Keratinocyte (primary cell): ENCODE data around the gene KLK7. TPM values are rescaled to one million over a fixed set of nuclear protein-coding genes. Genes with fewer than 3 reads are reported as not detected.

Experiments used
- DNase-seq: peaks from one replicate; pipeline ENCODE4 v3.0.0-alpha.2; 2011; ENCODE audit warnings: low read depth, missing footprints, low spot score
- FAIRE-seq: peaks from 2 replicates; lab custom pipeline; 2011; peaks lifted over from hg19 to GRCh38; lab: Jason Lieb, UNC
- H2AFZ ChIP-seq: 2 replicates; pipeline ENCODE4 v1.6.0; 2012; ENCODE audit warnings: low read length, control low read depth, inconsistent platforms; ENCODE audit not compliant: control insufficient read depth
- H3K27ac ChIP-seq: 2 replicates; pipeline ENCODE4 v1.5.1; 2011; ENCODE audit warnings: low read length; ENCODE audit not compliant: control insufficient read depth, insufficient read depth
- H3K27me3 ChIP-seq: 3 replicates; pipeline ENCODE4 v1.6.0; 2011; ENCODE audit warnings: low read length; ENCODE audit not compliant: control insufficient read depth, insufficient read depth; ENCODE audit errors: extremely low read depth
- H3K36me3 ChIP-seq, 2 experiments: 2 replicates in 1 of 2; 3 replicates in 1 of 2; pipeline ENCODE4 v1.5.1; 2011; ENCODE audit warnings: low read length in 2 of 2, mild to moderate bottlenecking in 1 of 2; ENCODE audit not compliant: control insufficient read depth in 2 of 2, insufficient read depth in 2 of 2; ENCODE audit errors: extremely low read depth in 1 of 2
- H3K4me1 ChIP-seq: 3 replicates; pipeline ENCODE4 v1.5.1; 2011; ENCODE audit warnings: low read length; ENCODE audit not compliant: control insufficient read depth, insufficient read depth; ENCODE audit errors: extremely low read depth
- H3K4me2 ChIP-seq: 3 replicates; pipeline ENCODE4 v1.6.0; 2011; ENCODE audit warnings: low read depth, low read length; ENCODE audit not compliant: control insufficient read depth, insufficient read depth; ENCODE audit errors: extremely low read depth
- H3K4me3 ChIP-seq, 3 experiments: fragments of 200-600 bp in 1 of 3; sonication (generic) in 1 of 3; 2 replicates in 2 of 3; 3 replicates in 1 of 3; pipeline ENCODE4 v1.5.1; 2011 to 2016; ENCODE audit warnings: low read length in 3 of 3, mild to moderate bottlenecking in 3 of 3, control low read depth in 2 of 3, inconsistent platforms in 1 of 3, low read depth in 1 of 3, mixed read lengths in 1 of 3, mixed run types in 1 of 3, moderate library complexity in 1 of 3; ENCODE audit not compliant: control insufficient read depth in 2 of 3, insufficient read depth in 2 of 3; ENCODE audit errors: extremely low read depth in 1 of 3
- H3K79me2 ChIP-seq: 2 replicates; pipeline ENCODE4 v1.6.0; 2012; ENCODE audit warnings: low read length; ENCODE audit not compliant: control insufficient read depth, insufficient read depth
- H3K9ac ChIP-seq: 3 replicates; pipeline ENCODE4 v1.6.0; 2011; ENCODE audit warnings: low read length; ENCODE audit not compliant: control insufficient read depth, insufficient read depth; ENCODE audit errors: extremely low read depth
- H3K9me1 ChIP-seq: 3 replicates; pipeline ENCODE4 v1.6.0; 2011; ENCODE audit warnings: low read length; ENCODE audit not compliant: control insufficient read depth, insufficient read depth; ENCODE audit errors: extremely low read depth
- H3K9me3 ChIP-seq: 2 replicates; pipeline ENCODE4 v1.5.1; 2012; ENCODE audit warnings: low read depth, low read length; ENCODE audit not compliant: control insufficient read depth
- H4K20me1 ChIP-seq: 3 replicates; pipeline ENCODE4 v1.6.0; 2011; ENCODE audit warnings: low read length; ENCODE audit not compliant: control insufficient read depth, insufficient read depth; ENCODE audit errors: extremely low read depth
- CTCF ChIP-seq, 3 experiments: IDR thresholded peaks in 1 of 3; conservative IDR thresholded peaks in 1 of 3; optimal IDR thresholded peaks in 1 of 3; 2 replicates in 2 of 3; 3 replicates in 1 of 3; pipeline versions ENCODE3 to v1.5.1; 2011; ENCODE audit warnings: low read length in 3 of 3, mild to moderate bottlenecking in 3 of 3, moderate library complexity in 2 of 3, control low read depth in 1 of 3, inconsistent platforms in 1 of 3; ENCODE audit not compliant: insufficient read depth in 2 of 3; ENCODE audit errors: extremely low read depth in 1 of 3
- EZH2 ChIP-seq: IDR thresholded peaks from one replicate; pipeline ENCODE4 v1.6.1; 2012; ENCODE audit warnings: inconsistent platforms, mild to moderate bottlenecking, low read length, moderate library complexity
- dilution Hi-C: fragments of 300-500 bp; cut with MboI; formaldehyde crosslinking; loops from one replicate; pipeline ENCODE4 v1.7.0; 2020; ENCODE audit warnings: low sequenced_read_pairs; ENCODE audit not compliant: extremely low pct_ligation_motif_present
- polyA plus RNA-seq, 5 experiments: library from polyadenylated mRNA; depleted of rRNA in 3 of 5; stranded (reverse) in 3 of 5; stranded (forward) in 1 of 5; unstranded in 1 of 5; fragments of >200 nt; gene quantifications; 1 replicate in 1 of 5; 2 replicates in 3 of 5; 3 replicates in 1 of 5; pipeline versions ENCODE4 v1.2.1 to v1.2.3, GENCODE V29; 2011 to 2012; ENCODE audit warnings: missing spikeins in 2 of 5, low read depth in 1 of 5, low replicate concordance in 1 of 5

Gene KLK7
- polyA plus RNA-seq, 1 donor (not counting 4 experiments of a cell fraction or from before 2014, with no cell fraction given) = 29.2 TPM

DNA sequence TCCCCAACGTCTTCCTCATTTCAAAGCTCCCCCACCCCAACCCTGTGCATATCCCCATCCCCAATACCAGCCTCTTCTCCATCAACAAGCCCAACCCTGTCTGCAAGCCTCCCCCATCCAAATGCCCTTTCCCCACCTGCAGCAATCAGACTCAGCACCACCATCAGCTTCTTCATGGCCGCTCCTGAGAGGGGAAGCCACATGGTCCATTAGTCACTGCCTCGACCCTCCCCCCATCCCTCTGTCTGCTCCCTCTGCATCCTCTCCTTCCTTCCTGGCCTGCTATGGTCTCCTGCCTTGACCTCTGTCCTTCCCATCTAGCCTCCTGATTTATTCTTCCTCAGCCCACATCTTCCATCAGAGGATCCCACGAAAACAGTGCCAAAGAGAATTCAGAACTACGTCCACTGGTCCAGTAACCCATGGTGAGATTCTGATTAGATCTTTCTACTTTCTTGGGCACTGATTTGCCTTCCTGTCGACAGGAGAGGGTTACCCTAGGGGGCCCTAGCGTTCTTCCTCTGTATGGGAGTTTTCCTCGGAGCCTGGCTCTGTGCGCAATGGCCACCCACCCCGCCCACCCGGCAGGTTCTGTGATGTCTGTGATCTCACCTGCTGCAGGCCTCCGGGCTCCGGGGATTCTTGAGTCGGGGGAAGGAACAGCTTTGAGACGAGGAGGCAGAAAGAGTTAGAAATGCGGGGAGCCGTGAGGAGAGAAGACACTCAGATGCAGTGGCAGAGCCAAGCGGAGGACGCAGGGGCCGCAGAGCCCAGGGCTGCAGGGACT, 15.6 kb downstream of the KLK7 start:
- DNase-seq (no peak), FAIRE-seq (no peak)
- peaks cover 15% of the 10 kb centered on the region for H3K4me1 ChIP-seq
- dilution Hi-C loops = no loop called here
- no peaks in the 10 kb centered on the region for H3K9me3 ChIP-seq
- H3K79me2 ChIP-seq = no peaks in the 10 kb centered on the region
- H3K9me1 ChIP-seq = no peaks in the 10 kb centered on the region
- H4K20me1 ChIP-seq = no peaks in the 10 kb centered on the region
- no peak overlapping the region for H3K4me3 ChIP-seq
- H3K27ac ChIP-seq = no peak overlapping the region
- H3K27me3 ChIP-seq = no peaks in the 10 kb centered on the region
- H3K4me2 ChIP-seq = no peak overlapping the region
- H2AFZ ChIP-seq = no peak overlapping the region
- TF ChIP-seq EZH2 (no peak), CTCF (optimal IDR thresholded peaks at IDR 0.05 in 1 of 3, IDR thresholded peaks at IDR 0.05 in 1 of 3, conservative IDR thresholded peaks at IDR 0.05 in 1 of 3; ENCODE audit: extremely low read depth in 1 of 3, insufficient read depth in 2 of 3, low read length in 3 of 3) (no peak)
- H3K9ac ChIP-seq = no peak overlapping the region
- H3K36me3 ChIP-seq = no peaks in the 10 kb centered on the region

- no peak for DNase-seq
- FAIRE-seq = no peak
- no peak overlapping the region for H3K4me2 ChIP-seq
- no peaks in the 10 kb centered on the region for H3K9me1 ChIP-seq
- peaks cover 3% of the 10 kb centered on the region for H3K9me3 ChIP-seq
- no peaks in the 10 kb centered on the region for H4K20me1 ChIP-seq
- dilution Hi-C loops = no loop called here
- H3K27me3 ChIP-seq = no peaks in the 10 kb centered on the region
- H3K4me3 ChIP-seq = no peak overlapping the region
- no peak overlapping the region for H2AFZ ChIP-seq
- peaks cover 11% of the 10 kb centered on the region for H3K4me1 ChIP-seq
- H3K27ac ChIP-seq = no peak overlapping the region
- TF ChIP-seq EZH2 = no peak
- no peak for TF ChIP-seq CTCF (optimal IDR thresholded peaks at IDR 0.05 in 1 of 3, IDR thresholded peaks at IDR 0.05 in 1 of 3, conservative IDR thresholded peaks at IDR 0.05 in 1 of 3; ENCODE audit: extremely low read depth in 1 of 3, insufficient read depth in 2 of 3, low read length in 3 of 3)
- H3K79me2 ChIP-seq = no peaks in the 10 kb centered on the region
- no peak overlapping the region for H3K9ac ChIP-seq
- H3K36me3 ChIP-seq = no peaks in the 10 kb centered on the region
Measured at GRCh38 chr19:50964266-50964665, 19.5 kb downstream of the KLK7 start.
